Esophagus squamous epithelium (tissue), 5 donors: ENCODE results near the gene KCNK2. TPM values are rescaled to one million over a fixed set of nuclear protein-coding genes. Genes with fewer than 3 reads are reported as not detected.

Source experiments
- DNase-seq: peaks from one replicate; lab custom pipeline; 2025; lab: John Stamatoyannopoulos, UW
- H3K27ac ChIP-seq, 4 donors: fragments of 200-600 bp; sonication (generic); one replicate each; pipeline ENCODE4 v1.5.1; 2016 to 2019; ENCODE audit warnings: mild to moderate bottlenecking in 1 of 4
- H3K27me3 ChIP-seq, 4 donors: fragments of 200-600 bp; sonication (generic); 1 replicate in 3 of 4; 2 replicates in 1 of 4; pipeline versions ENCODE4 v1.5.1 to v1.6.0; 2017 to 2021; ENCODE audit warnings: antibody characterized with exemption in 1 of 4
- H3K36me3 ChIP-seq, 3 donors: fragments of 200-600 bp; sonication (generic); one replicate each; pipeline ENCODE4 v1.5.1; 2016 to 2019
- H3K4me1 ChIP-seq, 3 donors: fragments of 200-600 bp; sonication (generic); one replicate each; pipeline ENCODE4 v1.5.1; 2017 to 2019
- H3K4me3 ChIP-seq, 4 donors: fragments of 200-600 bp; sonication (generic); 1 replicate in 3 of 4; 2 replicates in 1 of 4; pipeline ENCODE4 v1.5.1; 2016 to 2019; ENCODE audit warnings: mild to moderate bottlenecking in 2 of 4, moderate library complexity in 1 of 4
- H3K9me3 ChIP-seq, 3 donors: fragments of 200-600 bp; sonication (generic); one replicate each; pipeline ENCODE4 v1.5.1; 2016 to 2019
- CTCF ChIP-seq, 6 experiments: fragments of 450-650 bp in 4 of 6; fragments of 200-600 bp in 2 of 6; sonication (generic) in 2 of 6; IDR thresholded peaks; one replicate each; pipeline ENCODE4 v1.5.1; 2016 to 2019; ENCODE audit warnings: antibody characterized with exemption in 6 of 6, mild to moderate bottlenecking in 4 of 6, moderate library complexity in 4 of 6
- POLR2A ChIP-seq, 4 donors: fragments of 450-650 bp; IDR thresholded peaks; one replicate each; pipeline ENCODE4 v1.6.1; 2017; ENCODE audit warnings: antibody characterized with exemption in 4 of 4, mild to moderate bottlenecking in 4 of 4, moderate library complexity in 3 of 4
- WGBS, 2 donors: methylation state at CpG; one replicate each; pipeline ENCODE4 v1.1.5; 2018; 5-methylcytosine and 5-hydroxymethylcytosine counted together
- intact Hi-C: fragments of 100-400 bp; cut with DNase I; formaldehyde crosslinking; loops from one replicate; pipeline ENCODE4 v1.15.0; 2022
- total RNA-seq, 4 donors: library from RNA; depleted of rRNA; stranded (reverse); fragments of >200 nt; gene quantifications; one replicate each; pipeline ENCODE4 v1.1.0, GENCODE V29; 2016
- donor health status: DM: yes; HTN: yes; CAD: no.

Gene KCNK2
- total RNA-seq, 4 donors from 2014 or later: 0.23 to 0.95 TPM; not detected in 2

DNA sequence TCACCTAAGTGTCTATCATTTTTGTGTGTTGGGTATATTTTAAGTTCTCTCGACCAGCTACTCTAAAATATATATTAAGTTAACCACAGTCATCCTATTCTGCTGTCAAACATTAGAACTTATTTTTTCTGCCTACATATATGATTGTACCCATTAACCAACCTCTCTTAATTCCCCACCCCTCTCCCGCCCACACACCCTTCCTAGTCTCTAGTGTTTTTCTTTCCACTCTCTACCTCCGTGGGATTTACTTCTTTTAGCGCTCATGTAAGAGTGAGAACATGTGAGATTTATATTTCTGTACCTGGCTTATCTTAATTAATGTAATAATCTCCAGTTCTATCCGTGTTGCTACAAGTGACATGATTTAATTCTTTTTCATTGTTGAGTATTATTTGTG lies 26.6 kb downstream of the KCNK2 start:
- TF ChIP-seq CTCF (IDR thresholded peaks at IDR 0.05): no peak
- intact Hi-C loops: no loop called here
- Histone ChIP-seq H3K36me3 (no peaks in the 10 kb centered on the region), H3K4me3 (no peak overlapping the region), H3K9me3 (no peaks in the 10 kb centered on the region), H3K4me1 (peaks cover 0 to 6% (median 0%) of the 10 kb centered on the region in 3 donors), H3K27me3 (no peaks in the 10 kb centered on the region), H3K27ac (no peak overlapping the region)
- 75 to 79% methylated on average over 5 of the region's 5 CpGs for WGBS, 2 donors
- no peak for DNase-seq

DNA sequence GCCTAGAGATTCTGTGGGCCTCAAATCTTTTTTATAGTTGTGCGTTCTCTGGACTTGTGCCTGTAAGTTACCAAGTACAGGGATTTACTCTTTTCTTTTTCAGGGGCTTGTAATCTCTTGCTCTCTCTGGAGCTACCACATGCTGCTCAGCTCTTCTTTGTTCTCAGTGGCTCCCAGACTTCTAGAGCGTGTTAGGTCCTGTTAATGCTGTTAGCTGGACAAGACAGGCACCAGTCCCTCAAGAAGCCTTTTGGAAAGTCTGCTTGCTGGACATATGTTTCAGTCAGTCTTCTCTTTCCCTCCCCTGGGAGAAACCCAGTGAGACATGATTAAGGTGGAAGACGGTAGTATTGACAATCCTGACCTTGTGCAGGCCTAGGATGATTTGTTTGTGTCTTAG lies 29.4 kb downstream of the KCNK2 start:
- no peak for DNase-seq
- Histone ChIP-seq H3K36me3 (no peaks in the 10 kb centered on the region), H3K27ac (no peak overlapping the region), H3K9me3 (no peaks in the 10 kb centered on the region), H3K27me3 (no peaks in the 10 kb centered on the region), H3K4me1 (peaks cover 0 to 12% (median 0%) of the 10 kb centered on the region in 3 donors), H3K4me3 (no peak overlapping the region)
- TF ChIP-seq POLR2A (IDR thresholded peaks at IDR 0.05): no peak
- TF ChIP-seq CTCF (IDR thresholded peaks at IDR 0.05): no peak
- WGBS, 2 donors: 25 to 38% methylated on average over 3 of the region's 3 CpGs
- intact Hi-C loops: no loop called here

DNA sequence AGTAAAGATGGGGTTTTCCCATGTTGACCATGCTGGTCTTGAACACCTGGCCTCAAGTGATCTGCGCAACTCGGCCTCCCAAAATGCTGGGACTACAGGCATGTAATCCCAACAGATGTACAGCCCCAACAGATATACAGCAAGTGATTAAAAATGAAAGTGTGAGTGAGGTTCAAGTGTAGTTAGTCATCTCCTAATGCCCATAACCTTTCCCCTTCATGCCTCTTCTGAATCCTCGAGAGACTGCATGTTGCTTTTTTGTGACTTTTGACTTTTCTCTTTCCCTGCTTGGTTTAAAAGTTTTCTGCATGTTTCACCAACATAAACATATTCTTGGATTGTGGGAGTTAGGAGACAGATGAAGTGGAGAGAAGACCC lies 31.2 kb downstream of the KCNK2 start:
- DNase-seq: no peak
- 59 to 65% methylated on average over 2 to 3 of the region's 3 CpGs for WGBS, 2 donors
- Histone ChIP-seq H3K9me3 (no peaks in the 10 kb centered on the region), H3K27me3 (no peaks in the 10 kb centered on the region), H3K4me3 (no peak overlapping the region), H3K36me3 (no peaks in the 10 kb centered on the region), H3K27ac (no peak overlapping the region), H3K4me1 (peaks cover 0 to 12% (median 0%) of the 10 kb centered on the region in 3 donors)
- TF ChIP-seq CTCF (IDR thresholded peaks at IDR 0.05) (no peak), POLR2A (IDR thresholded peaks at IDR 0.05) (no peak)
- intact Hi-C loops: no loop called here

DNA sequence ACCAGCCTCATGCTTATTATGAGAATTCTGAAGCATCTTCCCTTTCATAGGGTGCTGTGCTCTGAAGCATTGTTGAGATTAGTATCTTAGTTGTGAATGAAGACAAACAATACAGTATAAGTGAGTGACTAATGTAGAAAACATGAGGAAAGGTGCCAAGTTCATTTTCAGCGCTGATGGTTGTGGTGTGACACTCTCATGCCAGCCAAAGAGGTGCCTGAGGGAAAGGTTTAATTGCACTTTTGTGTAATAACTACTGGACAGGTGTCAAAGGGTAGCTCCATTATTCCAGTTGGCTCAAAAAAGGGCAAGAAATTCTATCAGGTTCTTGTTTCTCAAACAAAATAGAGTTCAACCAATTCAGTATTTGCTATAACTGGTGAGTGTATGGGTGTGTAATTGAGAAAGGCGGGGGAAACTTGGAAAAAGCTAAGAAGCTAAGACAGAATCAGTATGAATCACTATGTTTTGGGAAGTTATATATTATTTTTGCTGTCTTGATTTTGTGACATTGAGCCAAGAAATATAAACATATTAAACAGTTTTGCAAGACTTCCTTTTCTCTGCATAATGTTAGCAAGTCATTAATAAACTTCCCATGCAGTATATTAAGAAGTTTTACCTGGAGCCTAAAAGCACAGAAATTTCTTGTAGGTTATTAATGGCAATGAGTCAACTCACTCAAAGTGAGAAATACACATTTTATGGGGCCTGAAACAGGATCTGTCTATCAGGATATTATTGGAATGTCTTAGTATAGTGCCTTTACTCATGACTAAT lies 31.8 kb downstream of the KCNK2 start:
- 30 to 33% methylated on average over 2 of the region's 2 CpGs for WGBS, 2 donors
- H3K4me1 ChIP-seq: peaks cover 0 to 12% (median 0%) of the 10 kb centered on the region in 3 donors
- DNase-seq: no peak
- no peak overlapping the region for H3K4me3 ChIP-seq
- intact Hi-C loops: no loop called here
- H3K9me3 ChIP-seq: no peaks in the 10 kb centered on the region
- H3K27me3 ChIP-seq: no peaks in the 10 kb centered on the region
- TF ChIP-seq POLR2A (IDR thresholded peaks at IDR 0.05): no peak
- no peak for TF ChIP-seq CTCF (IDR thresholded peaks at IDR 0.05)
- no peaks in the 10 kb centered on the region for H3K36me3 ChIP-seq
- H3K27ac ChIP-seq: no peak overlapping the region

- Histone ChIP-seq H3K4me3 (no peak overlapping the region), H3K36me3 (no peaks in the 10 kb centered on the region), H3K4me1 (peaks cover 0 to 12% (median 0%) of the 10 kb centered on the region in 3 donors), H3K27ac (no peak overlapping the region), H3K9me3 (no peaks in the 10 kb centered on the region), H3K27me3 (no peaks in the 10 kb centered on the region)
- intact Hi-C loops: no loop called here
- WGBS, 2 donors: 87 to 89% methylated on average over 1 of the region's 1 CpG
- DNase-seq: no peak
- TF ChIP-seq CTCF (IDR thresholded peaks at IDR 0.05) (no peak), POLR2A (IDR thresholded peaks at IDR 0.05) (no peak)
Measured at GRCh38 chr1:215115760-215116159, 33.2 kb downstream of the KCNK2 start.
